Fibroblast of skin of left quadriceps (primary cell): Measurements from ENCODE around the gene EXD2.
"Not testable (repeated sequence)": the region's sequence is repeated elsewhere in the genome, so short reads cannot be mapped to it uniquely, and the experiment has no call there.

Experiments used
- DNase-seq, 2 experiments: peaks; one replicate each; pipeline ENCODE4 v3.0.0-alpha.2; 2013; ENCODE audit warnings: low read depth in 2 of 2

EXD2 gene

GRCh38 chr14:69281450-69282169 lies 90.3 kb downstream of the EXD2 start:
- no peak for DNase-seq

GRCh38 chr14:69282448-69282847 lies 91.2 kb downstream of the EXD2 start:
- no peak for DNase-seq

DNA sequence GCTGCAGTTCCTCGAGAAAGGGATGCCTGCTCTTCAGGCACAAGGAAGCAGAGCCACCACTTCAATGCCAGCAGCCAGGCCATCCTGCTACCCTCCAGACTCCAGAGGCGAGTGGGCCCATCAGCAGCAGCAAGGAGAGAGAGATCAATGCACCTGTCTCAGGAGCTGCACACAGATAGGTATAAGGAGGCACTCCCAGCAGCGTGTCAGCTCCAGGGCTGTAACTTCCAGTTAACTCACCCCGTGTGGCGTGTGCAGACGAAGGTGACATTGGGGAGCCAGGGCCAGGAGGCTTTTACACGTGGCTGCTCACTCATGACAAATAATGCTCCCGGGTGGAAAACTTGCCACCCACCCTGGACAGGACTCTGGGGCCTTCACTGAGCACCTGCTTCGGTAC lies 92.9 kb downstream of the EXD2 start:
- DNase-seq: no peak

- DNase-seq: no peak
Measured at GRCh38 chr14:69285661-69286255, 94.5 kb downstream of the EXD2 start.

- no peak for DNase-seq
Measured at GRCh38 chr14:69287098-69288010, 96.1 kb downstream of the EXD2 start.

DNA sequence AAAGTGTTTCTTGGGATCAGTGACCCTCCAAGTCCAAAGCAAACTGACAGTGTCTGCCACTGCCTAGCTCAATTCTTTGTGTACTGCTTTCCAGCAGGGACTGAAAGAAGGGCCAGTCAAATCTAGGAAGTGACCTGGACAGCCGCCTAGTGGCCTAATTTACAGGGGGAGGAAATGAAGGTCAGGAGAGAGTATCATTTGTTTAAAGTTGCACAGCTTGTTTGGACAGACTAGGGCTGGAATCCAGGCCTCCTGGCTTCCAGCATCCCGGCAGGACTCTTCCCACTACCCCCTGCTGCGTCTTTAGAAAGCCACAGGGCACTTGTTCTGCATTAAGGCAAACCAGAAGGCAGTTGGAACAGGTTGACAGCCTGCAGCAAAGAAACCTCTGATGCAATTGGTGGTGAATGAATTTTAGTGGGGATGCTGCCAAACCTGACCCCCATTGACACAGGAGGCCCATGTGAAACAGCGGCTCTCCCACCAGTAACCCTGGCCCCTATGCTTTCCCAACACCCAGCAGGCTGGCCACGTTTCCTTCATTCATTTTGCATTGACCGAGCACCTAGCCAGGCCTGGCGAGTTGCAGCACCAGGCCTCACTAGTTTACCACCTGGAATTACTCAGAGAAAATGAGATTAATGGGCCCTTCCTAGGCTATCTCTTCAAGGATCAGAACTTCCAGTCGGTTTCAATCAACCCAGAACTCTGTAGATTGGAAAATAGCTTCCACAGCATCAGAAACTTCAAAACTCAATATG lies 96.9 kb downstream of the EXD2 start:
- no peak for DNase-seq

- DNase-seq: no peak
Measured at GRCh38 chr14:69288956-69289705, 97.8 kb downstream of the EXD2 start.

DNA sequence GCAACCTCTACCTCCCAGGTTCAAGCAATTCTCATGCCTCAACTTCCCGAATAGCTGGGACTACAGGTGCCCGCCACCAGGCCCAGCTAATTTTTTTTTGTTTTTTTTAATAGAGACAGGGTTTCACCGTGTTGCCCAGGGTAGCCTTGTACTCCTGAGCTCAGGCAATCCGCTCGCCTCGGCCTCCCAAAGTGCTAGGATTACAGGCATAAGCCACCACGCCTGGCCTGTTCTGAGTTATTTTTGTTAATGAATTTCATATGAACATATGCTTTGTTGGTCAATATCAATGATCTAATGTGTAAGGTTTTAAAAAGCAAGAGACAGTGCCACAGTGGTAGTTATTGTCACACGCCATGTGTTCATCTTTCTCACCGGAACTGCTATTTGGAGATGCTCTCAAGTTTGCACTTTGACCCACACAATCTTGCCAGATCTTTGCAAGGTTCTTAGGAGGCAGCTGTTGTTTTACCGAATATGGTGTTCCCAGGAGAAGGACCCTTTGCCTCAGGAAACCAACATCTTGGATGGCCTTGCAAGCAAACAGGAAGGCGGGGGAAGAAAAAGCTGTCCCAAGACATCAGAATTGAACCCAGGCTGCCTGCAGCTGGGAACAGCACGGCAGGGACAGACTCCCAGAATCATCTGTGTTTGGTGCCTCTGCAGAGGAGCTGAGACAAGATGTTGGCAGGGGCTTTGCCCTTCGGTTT lies 98.7 kb downstream of the EXD2 start:
- no peak for DNase-seq

- DNase-seq: not testable (repeated sequence)
Measured at GRCh38 chr14:69290881-69291280, 99.6 kb downstream of the EXD2 start.

DNA sequence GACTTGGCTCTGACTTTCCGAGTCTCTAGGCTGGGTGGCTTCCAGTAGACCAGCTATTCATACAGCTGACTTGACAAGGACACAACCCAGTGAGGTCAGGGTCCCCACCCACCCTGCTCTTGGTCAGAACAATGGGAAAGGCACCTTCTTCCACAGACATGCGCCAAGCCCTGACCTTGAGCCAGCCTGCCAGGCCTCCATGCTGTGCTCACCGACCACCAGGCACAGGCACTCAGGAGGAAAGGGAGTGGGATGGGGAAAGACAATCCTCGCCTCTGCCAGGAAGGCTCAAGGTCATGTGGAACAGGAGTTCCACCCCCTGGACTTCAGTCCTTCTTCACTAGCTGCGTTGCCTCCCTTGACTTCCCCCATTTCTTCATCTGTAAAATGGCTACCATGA lies 100.1 kb downstream of the EXD2 start:
- DNase-seq: no peak

DNA sequence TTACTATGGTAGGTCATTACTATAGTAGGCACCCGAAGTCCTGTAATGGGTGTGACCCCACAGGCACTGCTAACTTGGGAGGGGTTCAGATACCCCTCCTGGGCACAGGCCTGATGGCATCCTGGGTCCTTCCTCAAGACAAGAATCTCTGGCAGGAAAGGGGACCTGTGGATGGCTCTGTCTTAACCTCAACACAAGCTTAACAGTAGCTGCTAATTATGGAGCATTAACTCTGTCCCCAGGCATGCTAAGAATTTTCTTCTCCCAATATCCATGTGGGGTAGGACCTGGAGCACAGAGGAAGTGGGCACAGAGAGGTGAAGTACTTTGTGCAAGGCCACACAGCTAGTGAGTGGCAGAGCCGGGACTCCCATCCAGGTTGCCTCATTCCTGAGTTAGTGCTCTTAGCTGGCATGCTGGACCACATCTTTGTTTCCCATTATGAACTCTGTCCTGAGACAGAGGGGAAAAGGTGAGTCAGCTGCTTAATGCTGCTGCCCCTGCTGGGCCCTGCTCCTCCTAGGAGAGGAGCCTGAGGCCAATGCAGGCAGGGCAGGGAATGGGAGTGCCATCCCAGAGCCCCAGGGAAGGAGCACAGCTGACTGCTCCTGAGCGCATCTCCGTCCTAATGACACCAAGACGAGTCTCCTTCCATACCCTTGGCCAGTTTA lies 100.7 kb downstream of the EXD2 start:
- no peak for DNase-seq
